ENCODE results near the gene THYN1.
A peak's percentile ranks its signal among the peaks of the same experiment; 100 is the strongest.

Gene THYN1

GRCh38 chr11:134207538-134208239 lies 45.5 kb downstream of the THYN1 start:
- DNase-seq: peak; percentile 35

- DNase-seq: no peak
These were observed 47.0 kb downstream of the THYN1 start for GRCh38 chr11:134206185-134206584.

GRCh38 chr11:134205729-134206128 lies 47.4 kb downstream of the THYN1 start:
- no peak for DNase-seq

GRCh38 chr11:134202661-134203060 lies 50.5 kb downstream of the THYN1 start:
- DNase-seq: no peak

GRCh38 chr11:134200688-134201087 lies 52.5 kb downstream of the THYN1 start:
- DNase-seq: no peak

GRCh38 chr11:134199531-134199930 lies 53.6 kb downstream of the THYN1 start:
- no peak for DNase-seq
